ENCODE data around the gene MROH7. TPM values are rescaled to one million over a fixed set of nuclear protein-coding genes. Genes with fewer than 3 reads are reported as not detected.

The MROH7 gene
- total RNA-seq, 1 donor from 2014 or later: 0.21 TPM

- Mint-ChIP-seq H3K4me1 (no peaks in the 10 kb centered on the region), H3K27ac (peak overlapping the region; percentile 31), H3K27me3 (ENCODE audit: insufficient read depth, low read depth) (peaks cover 10% of the 10 kb centered on the region), H3K9me3 (no peaks in the 10 kb centered on the region), H3K36me3 (no peaks in the 10 kb centered on the region), H3K4me3 (no peak overlapping the region)
- H3K36me3 ChIP-seq: no peaks in the 10 kb centered on the region
- no peaks in the 10 kb centered on the region for H4K20me1 ChIP-seq (ENCODE audit: low read depth)
- no peaks in the 10 kb centered on the region for H3K4me1 ChIP-seq
- H2AFZ ChIP-seq (replicated peaks): no peak overlapping the region
- H3K27me3 ChIP-seq: no peaks in the 10 kb centered on the region
- H3K9ac ChIP-seq: no peak overlapping the region
- no peak overlapping the region for H3K4me2 ChIP-seq
- TF ChIP-seq, protein P1, sequence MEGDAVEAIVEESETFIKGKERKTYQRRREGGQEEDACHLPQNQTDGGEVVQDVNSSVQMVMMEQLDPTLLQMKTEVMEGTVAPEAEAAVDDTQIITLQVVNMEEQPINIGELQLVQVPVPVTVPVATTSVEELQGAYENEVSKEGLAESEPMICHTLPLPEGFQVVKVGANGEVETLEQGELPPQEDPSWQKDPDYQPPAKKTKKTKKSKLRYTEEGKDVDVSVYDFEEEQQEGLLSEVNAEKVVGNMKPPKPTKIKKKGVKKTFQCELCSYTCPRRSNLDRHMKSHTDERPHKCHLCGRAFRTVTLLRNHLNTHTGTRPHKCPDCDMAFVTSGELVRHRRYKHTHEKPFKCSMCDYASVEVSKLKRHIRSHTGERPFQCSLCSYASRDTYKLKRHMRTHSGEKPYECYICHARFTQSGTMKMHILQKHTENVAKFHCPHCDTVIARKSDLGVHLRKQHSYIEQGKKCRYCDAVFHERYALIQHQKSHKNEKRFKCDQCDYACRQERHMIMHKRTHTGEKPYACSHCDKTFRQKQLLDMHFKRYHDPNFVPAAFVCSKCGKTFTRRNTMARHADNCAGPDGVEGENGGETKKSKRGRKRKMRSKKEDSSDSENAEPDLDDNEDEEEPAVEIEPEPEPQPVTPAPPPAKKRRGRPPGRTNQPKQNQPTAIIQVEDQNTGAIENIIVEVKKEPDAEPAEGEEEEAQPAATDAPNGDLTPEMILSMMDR (IDR thresholded peaks at IDR 0.05): no peak
- TF ChIP-seq EZH2phosphoT487 (IDR thresholded peaks at IDR 0.05) (no peak), EZH2 (IDR thresholded peaks at IDR 0.05) (no peak)
- H3K9me3 ChIP-seq (ENCODE audit: low read depth): no peaks in the 10 kb centered on the region
- H3F3A ChIP-seq (ENCODE audit: low read depth): no peaks in the 10 kb centered on the region
- DNase-seq (ENCODE audit: low spot score): no peak
- H3K4me3 ChIP-seq: no peak overlapping the region
- no peak overlapping the region for H3K27ac ChIP-seq
- no peaks in the 10 kb centered on the region for H3K79me2 ChIP-seq (ENCODE audit: low read depth)
Measured at GRCh38 chr1:54699936-54700525, 58.4 kb downstream of the MROH7 start.

- Histone ChIP-seq H3K4me3 (no peak overlapping the region), H3K79me2 (ENCODE audit: low read depth) (no peaks in the 10 kb centered on the region), H3K4me2 (no peak overlapping the region), H3K4me1 (no peaks in the 10 kb centered on the region), H3K9me3 (ENCODE audit: low read depth) (no peaks in the 10 kb centered on the region), H3K36me3 (no peaks in the 10 kb centered on the region), H3F3A (ENCODE audit: low read depth) (no peaks in the 10 kb centered on the region), H2AFZ (replicated peaks) (no peak overlapping the region), H3K27me3 (no peaks in the 10 kb centered on the region), H3K27ac (no peak overlapping the region), H4K20me1 (ENCODE audit: low read depth) (no peaks in the 10 kb centered on the region), H3K9ac (no peak overlapping the region)
- H3K4me3 Mint-ChIP-seq: no peak overlapping the region
- no peaks in the 10 kb centered on the region for H3K9me3 Mint-ChIP-seq
- H3K27me3 Mint-ChIP-seq (ENCODE audit: insufficient read depth, low read depth): peaks cover 16% of the 10 kb centered on the region
- no peak for DNase-seq (ENCODE audit: low spot score)
- no peak overlapping the region for H3K27ac Mint-ChIP-seq
- TF ChIP-seq, protein P1 (IDR thresholded peaks at IDR 0.05): no peak
- TF ChIP-seq EZH2 (IDR thresholded peaks at IDR 0.05): no peak
- TF ChIP-seq EZH2phosphoT487 (IDR thresholded peaks at IDR 0.05): no peak
- H3K36me3 Mint-ChIP-seq: no peaks in the 10 kb centered on the region
- no peaks in the 10 kb centered on the region for H3K4me1 Mint-ChIP-seq
Measured at GRCh38 chr1:54701066-54701465, 59.5 kb downstream of the MROH7 start.

DNA sequence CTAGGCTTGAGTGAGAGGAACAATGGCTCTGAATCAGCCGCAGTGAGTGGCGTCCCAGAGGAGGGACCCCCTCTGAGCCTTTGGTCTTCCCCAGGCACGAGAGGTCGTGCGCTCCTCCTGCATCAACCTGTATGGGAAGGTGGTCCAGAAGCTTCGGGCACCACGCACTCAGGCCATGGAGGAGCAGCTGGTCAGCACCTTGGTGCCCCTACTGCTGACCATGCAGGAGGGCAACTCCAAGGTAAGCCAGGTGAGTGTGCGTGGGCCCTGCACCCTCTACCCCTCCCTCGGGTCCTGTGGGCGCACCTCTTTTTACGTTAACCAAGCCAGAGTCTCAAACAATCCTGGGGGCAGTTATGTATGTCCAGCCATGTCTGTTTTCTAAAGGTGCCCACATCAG is 60.4 kb downstream of the MROH7 start:
- Mint-ChIP-seq H3K4me3 (no peak overlapping the region), H3K4me1 (no peaks in the 10 kb centered on the region), H3K9me3 (no peaks in the 10 kb centered on the region), H3K27me3 (ENCODE audit: insufficient read depth, low read depth) (peaks cover 17% of the 10 kb centered on the region), H3K27ac (no peak overlapping the region), H3K36me3 (no peaks in the 10 kb centered on the region)
- Histone ChIP-seq H3K4me2 (no peak overlapping the region), H3K27me3 (peaks cover 4% of the 10 kb centered on the region), H3K36me3 (no peaks in the 10 kb centered on the region), H3K4me1 (no peaks in the 10 kb centered on the region), H2AFZ (replicated peaks) (no peak overlapping the region), H3K79me2 (ENCODE audit: low read depth) (no peaks in the 10 kb centered on the region), H3K9me3 (ENCODE audit: low read depth) (no peaks in the 10 kb centered on the region), H3K27ac (no peak overlapping the region), H3F3A (ENCODE audit: low read depth) (no peaks in the 10 kb centered on the region), H3K9ac (no peak overlapping the region), H3K4me3 (no peak overlapping the region), H4K20me1 (ENCODE audit: low read depth) (no peaks in the 10 kb centered on the region)
- TF ChIP-seq EZH2phosphoT487 (IDR thresholded peaks at IDR 0.05) (no peak), EZH2 (IDR thresholded peaks at IDR 0.05) (no peak)
- TF ChIP-seq, protein P1 (IDR thresholded peaks at IDR 0.05): no peak
- no peak for DNase-seq (ENCODE audit: low spot score)

Measured in neural progenitor cell (in vitro differentiated cells).